ENCODE data around the gene SPEM2.

SPEM2 gene

DNA sequence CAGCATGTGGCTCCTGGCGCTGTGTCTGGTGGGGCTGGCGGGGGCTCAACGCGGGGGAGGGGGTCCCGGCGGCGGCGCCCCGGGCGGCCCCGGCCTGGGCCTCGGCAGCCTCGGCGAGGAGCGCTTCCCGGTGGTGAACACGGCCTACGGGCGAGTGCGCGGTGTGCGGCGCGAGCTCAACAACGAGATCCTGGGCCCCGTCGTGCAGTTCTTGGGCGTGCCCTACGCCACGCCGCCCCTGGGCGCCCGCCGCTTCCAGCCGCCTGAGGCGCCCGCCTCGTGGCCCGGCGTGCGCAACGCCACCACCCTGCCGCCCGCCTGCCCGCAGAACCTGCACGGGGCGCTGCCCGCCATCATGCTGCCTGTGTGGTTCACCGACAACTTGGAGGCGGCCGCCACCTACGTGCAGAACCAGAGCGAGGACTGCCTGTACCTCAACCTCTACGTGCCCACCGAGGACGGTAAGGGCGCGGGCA lies 17.1 kb upstream of the SPEM2 start:
- TF ChIP-seq, protein P1, sequence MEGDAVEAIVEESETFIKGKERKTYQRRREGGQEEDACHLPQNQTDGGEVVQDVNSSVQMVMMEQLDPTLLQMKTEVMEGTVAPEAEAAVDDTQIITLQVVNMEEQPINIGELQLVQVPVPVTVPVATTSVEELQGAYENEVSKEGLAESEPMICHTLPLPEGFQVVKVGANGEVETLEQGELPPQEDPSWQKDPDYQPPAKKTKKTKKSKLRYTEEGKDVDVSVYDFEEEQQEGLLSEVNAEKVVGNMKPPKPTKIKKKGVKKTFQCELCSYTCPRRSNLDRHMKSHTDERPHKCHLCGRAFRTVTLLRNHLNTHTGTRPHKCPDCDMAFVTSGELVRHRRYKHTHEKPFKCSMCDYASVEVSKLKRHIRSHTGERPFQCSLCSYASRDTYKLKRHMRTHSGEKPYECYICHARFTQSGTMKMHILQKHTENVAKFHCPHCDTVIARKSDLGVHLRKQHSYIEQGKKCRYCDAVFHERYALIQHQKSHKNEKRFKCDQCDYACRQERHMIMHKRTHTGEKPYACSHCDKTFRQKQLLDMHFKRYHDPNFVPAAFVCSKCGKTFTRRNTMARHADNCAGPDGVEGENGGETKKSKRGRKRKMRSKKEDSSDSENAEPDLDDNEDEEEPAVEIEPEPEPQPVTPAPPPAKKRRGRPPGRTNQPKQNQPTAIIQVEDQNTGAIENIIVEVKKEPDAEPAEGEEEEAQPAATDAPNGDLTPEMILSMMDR (IDR thresholded peaks at IDR 0.05; ENCODE audit: low read length, missing control alignments) = no peak
- no peak overlapping the region for H3K4me3 ChIP-seq (replicated peaks; ENCODE audit: low read depth, low read length)
- no peak for DNase-seq (ENCODE audit: low read depth)

DNA sequence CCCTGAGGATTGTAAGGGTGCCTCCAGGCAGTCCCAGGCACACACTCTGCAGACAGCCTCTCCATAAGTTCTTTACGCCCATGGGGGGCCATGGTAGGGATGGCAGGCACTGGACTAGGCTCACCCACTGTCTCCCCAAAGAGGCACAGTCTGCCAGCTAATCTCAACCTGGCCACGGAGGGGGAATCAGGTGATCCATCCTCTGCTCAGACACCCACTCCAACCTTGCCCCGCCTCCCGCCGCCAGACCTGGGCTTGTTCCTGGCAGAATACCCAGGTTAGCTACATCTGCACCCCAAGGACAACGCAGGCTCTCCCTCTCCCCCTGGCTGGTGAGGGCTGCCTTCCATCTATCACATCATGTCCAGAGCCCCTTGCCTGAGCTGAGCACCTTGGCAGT lies 16.6 kb upstream of the SPEM2 start:
- no peak for DNase-seq (ENCODE audit: low read depth)

DNA sequence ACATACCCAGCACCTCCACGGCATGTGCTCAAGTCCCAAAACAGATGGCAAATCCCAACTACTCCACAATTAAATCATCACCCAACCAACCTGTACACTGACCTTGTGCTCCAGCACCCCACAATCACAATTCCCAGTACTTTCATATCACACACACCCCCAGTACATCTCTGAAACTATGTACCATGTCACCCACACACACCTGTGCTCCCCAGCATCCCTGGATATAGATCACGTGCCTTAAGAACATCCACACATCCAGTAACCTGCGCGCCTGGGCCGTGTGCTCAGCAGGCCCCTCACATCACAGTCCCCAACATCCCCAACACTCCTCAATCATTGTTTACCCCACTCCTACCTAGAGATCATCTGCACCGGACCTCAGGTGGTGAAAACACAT lies 15.7 kb upstream of the SPEM2 start:
- TF ChIP-seq, protein P1 (IDR thresholded peaks at IDR 0.05; ENCODE audit: low read length, missing control alignments) = no peak
- H3K4me3 ChIP-seq (replicated peaks; ENCODE audit: low read depth, low read length) = no peak overlapping the region
- DNase-seq (ENCODE audit: low read depth) = no peak

More for the DNA sequence above, 16.6 kb upstream of the SPEM2 start:
- TF ChIP-seq, protein P1 (IDR thresholded peaks at IDR 0.05; ENCODE audit: low read length, missing control alignments) = no peak
- no peak overlapping the region for H3K4me3 ChIP-seq (replicated peaks; ENCODE audit: low read depth, low read length)

DNA sequence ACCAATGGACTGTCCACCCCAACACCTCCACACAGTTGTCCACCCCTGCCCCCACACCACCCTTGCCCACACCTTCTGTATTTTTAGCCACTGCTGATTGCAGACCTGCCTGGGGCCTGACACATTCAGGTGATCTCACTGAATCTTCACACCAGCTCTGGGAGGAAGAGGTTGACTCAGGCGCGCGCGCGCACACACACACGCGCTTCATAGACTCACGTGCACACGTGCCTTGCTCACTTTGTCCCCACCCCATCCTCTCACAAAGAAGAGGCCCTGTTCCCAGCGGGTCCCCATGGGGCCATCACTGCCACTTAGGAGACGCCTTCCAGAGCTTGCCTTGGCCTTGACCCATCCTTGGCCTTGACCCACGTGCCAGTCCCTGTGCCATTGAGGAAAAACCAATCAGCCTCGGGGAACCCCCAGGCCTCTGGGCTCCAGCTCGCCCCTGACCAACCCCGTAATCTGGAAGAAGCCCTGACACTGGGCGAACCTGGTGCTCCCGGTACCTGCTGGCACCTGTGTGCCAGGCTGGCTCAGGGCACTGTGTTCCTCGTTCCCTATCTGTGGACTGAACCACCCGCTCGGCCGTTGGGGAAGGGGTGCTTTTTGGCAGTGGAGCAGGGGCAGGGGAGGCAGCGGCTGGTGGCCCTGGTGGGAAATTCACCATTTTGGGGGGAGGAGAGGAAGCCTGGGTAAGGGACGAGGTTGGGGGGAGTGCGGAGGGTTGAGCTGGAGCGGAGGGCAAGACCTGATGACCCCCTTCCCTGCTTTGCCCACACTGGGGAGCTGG lies 14.6 kb upstream of the SPEM2 start:
- no peak overlapping the region for H3K4me3 ChIP-seq (replicated peaks; ENCODE audit: low read depth, low read length)
- TF ChIP-seq, protein P1 (IDR thresholded peaks at IDR 0.05; ENCODE audit: low read length, missing control alignments) = no peak
- no peak for DNase-seq (ENCODE audit: low read depth)

DNA sequence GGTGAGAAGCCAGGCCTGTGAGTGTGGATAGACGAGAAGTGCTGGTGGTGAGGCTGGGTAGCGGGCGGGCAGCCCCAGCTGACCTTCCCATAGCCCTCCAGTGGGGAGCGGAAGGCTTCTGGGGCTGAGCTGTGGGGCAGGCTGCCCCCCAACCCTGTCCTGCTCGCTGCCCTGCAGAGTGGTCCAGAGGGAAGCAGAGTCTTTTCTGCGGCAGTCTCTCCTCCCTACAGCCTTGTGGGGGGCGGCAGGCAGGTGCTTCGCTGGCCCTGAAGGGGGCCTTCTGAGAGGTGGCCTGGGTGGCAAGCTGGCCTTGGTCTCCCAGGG lies 14.0 kb upstream of the SPEM2 start:
- DNase-seq (ENCODE audit: low read depth) = no peak
- no peak overlapping the region for H3K4me3 ChIP-seq (replicated peaks; ENCODE audit: low read depth, low read length)
- TF ChIP-seq, protein P1 (IDR thresholded peaks at IDR 0.05; ENCODE audit: low read length, missing control alignments) = no peak

DNA sequence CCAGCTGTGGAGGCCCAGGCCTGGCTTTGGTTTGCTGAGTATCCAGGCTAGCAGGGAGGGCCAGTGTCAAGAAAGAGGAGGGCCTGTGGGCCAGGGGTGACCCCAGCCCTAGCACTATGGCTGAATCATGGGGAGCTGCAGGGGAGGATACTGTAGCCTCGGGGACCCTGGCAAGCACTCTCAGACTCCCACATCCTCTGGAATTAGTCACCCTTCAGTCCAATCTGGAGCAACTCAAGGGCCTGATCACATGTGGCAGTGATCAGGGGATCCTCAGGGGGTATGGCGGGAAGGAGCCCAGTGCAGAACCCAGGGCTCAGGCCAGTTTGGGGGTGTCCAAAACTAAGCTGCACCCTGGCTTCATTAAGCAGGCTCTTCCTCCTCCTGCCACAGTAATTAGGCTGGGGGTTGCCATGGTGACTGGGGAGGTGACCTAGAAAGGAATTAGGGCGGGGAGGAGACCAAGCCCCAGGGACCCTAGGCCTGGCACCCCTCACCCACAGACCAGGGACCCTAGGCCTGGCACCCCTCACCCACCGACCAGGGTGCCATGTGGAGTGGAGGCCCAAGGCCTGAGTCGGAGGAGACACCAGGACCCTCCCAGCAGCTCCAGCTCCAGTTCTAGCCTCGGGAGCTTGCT lies 11.9 kb upstream of the SPEM2 start:
- TF ChIP-seq, protein P1 (IDR thresholded peaks at IDR 0.05; ENCODE audit: low read length, missing control alignments) = no peak
- DNase-seq (ENCODE audit: low read depth) = peak; percentile 43
- no peak overlapping the region for H3K4me3 ChIP-seq (replicated peaks; ENCODE audit: low read depth, low read length)

All from fibroblast of pulmonary artery (primary cell).